NCI-H2227 treated with DMSO at 0.1 percent for 48 hours (cell line): ENCODE measurements around the gene CHIC2.

Experiments
- DNase-seq: peaks from one replicate; lab custom pipeline; 2025; lab: John Stamatoyannopoulos, UW

The CHIC2 gene

GRCh38 chr4:54005475-54005874 is 58.9 kb downstream of the CHIC2 start:
- no peak for DNase-seq

GRCh38 chr4:54004463-54004862 is 59.9 kb downstream of the CHIC2 start:
- DNase-seq = no peak

- DNase-seq = no peak
These were observed 62.6 kb downstream of the CHIC2 start for GRCh38 chr4:54001668-54002365.

GRCh38 chr4:53997898-53998297 is 66.5 kb downstream of the CHIC2 start:
- DNase-seq = no peak

GRCh38 chr4:53994382-53995102 is 69.9 kb downstream of the CHIC2 start:
- no peak for DNase-seq

- no peak for DNase-seq
These were observed 71.6 kb downstream of the CHIC2 start for GRCh38 chr4:53992785-53993184.

- DNase-seq = no peak
These were observed 72.6 kb downstream of the CHIC2 start for GRCh38 chr4:53991821-53992220.

- no peak for DNase-seq
These were observed 73.8 kb downstream of the CHIC2 start for GRCh38 chr4:53990641-53991040.

GRCh38 chr4:53987761-53988171 is 76.6 kb downstream of the CHIC2 start:
- no peak for DNase-seq

- DNase-seq = no peak
These were observed 78.3 kb downstream of the CHIC2 start for GRCh38 chr4:53986062-53986461.

- no peak for DNase-seq
These were observed 82.8 kb downstream of the CHIC2 start for GRCh38 chr4:53981567-53981966.

- no peak for DNase-seq
These were observed 83.3 kb downstream of the CHIC2 start for GRCh38 chr4:53981066-53981465.

- DNase-seq = no peak
These were observed 89.8 kb downstream of the CHIC2 start for GRCh38 chr4:53974561-53974960.

- DNase-seq = no peak
These were observed 96.4 kb downstream of the CHIC2 start for GRCh38 chr4:53967986-53968385.

GRCh38 chr4:53963781-53964180 is 100.6 kb downstream of the CHIC2 start:
- no peak for DNase-seq

- DNase-seq = no peak
These were observed 101.1 kb downstream of the CHIC2 start for GRCh38 chr4:53963336-53963735.

- no peak for DNase-seq
These were observed 101.7 kb downstream of the CHIC2 start for GRCh38 chr4:53962516-53963225.

- no peak for DNase-seq
These were observed 103.1 kb downstream of the CHIC2 start for GRCh38 chr4:53961351-53961750.

GRCh38 chr4:53960843-53961242 is 103.6 kb downstream of the CHIC2 start:
- no peak for DNase-seq
